Activated naive CD4-positive, alpha-beta T cell treated with anti-CD3 and anti-CD28 coated beads, Interleukin-2, amount 50 U/mL, for 24 hours (primary cell): ENCODE results near the gene CBX2.

Source experiments
- H3K27ac Mint-ChIP-seq: one replicate; pipeline ENCODE4 v1.8.0; 2021; ENCODE audit warnings: mild to moderate bottlenecking, mixed read lengths
- H3K27me3 Mint-ChIP-seq: one replicate; pipeline ENCODE4 v1.8.0; 2021; ENCODE audit warnings: mixed read lengths
- H3K36me3 Mint-ChIP-seq: one replicate; pipeline ENCODE4 v1.8.0; 2021; ENCODE audit warnings: mixed read lengths
- H3K4me1 Mint-ChIP-seq: one replicate; pipeline ENCODE4 v1.8.0; 2021; ENCODE audit warnings: mixed read lengths
- H3K4me3 Mint-ChIP-seq: one replicate; pipeline ENCODE4 v1.8.0; 2021; ENCODE audit warnings: mild to moderate bottlenecking, mixed read lengths
- H3K9me3 Mint-ChIP-seq: one replicate; pipeline ENCODE4 v1.8.0; 2021; ENCODE audit warnings: mixed read lengths

CBX2 gene

DNA sequence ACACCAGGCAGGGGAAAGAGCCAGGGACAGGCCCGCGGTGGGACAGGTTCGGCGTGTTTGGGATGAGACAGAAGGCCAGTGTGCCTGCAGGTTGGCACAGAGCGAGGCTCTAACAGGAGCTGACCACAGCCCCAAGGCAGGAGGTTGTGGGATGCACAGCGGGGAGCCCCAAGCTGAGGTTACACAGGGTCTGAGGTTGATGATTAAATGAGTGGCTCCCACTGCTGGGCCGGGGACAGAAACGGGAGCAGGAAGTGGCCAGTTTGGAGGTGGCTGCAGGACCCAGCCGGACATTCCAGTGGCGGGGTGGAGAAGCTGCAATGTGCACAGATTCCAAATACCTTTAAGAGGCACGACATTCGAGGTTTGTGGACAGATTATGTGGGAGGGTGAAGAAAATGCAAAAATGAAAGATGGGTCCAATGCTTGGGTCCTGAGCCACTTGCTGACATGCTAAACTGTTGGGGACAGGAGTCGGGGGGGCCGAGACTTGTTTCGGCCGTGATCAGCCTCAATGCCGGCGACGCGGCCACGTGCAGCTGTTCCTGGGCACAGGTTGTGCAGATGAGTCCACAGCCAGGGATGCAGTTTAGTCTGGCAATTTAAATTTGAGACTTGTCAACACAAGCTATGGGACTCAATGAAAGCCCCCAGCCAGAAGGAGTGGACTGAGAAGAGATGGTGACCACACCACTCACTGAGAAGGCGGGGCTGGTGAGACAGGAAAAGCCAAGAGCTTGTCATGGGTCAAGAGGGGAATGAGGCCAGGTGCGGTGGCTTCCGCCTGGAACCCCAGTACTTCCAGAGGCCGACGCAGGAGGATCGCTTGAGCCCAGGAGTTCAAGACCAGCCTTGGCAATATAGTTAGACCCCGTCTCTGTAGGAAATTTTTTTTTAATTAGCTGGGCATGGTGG lies 38.5 kb upstream of the CBX2 start:
- Mint-ChIP-seq H3K9me3 (no peaks in the 10 kb centered on the region), H3K27me3 (peaks cover 19% of the 10 kb centered on the region), H3K4me1 (no peaks in the 10 kb centered on the region), H3K4me3 (no peak overlapping the region), H3K27ac (no peak overlapping the region), H3K36me3 (no peaks in the 10 kb centered on the region)

DNA sequence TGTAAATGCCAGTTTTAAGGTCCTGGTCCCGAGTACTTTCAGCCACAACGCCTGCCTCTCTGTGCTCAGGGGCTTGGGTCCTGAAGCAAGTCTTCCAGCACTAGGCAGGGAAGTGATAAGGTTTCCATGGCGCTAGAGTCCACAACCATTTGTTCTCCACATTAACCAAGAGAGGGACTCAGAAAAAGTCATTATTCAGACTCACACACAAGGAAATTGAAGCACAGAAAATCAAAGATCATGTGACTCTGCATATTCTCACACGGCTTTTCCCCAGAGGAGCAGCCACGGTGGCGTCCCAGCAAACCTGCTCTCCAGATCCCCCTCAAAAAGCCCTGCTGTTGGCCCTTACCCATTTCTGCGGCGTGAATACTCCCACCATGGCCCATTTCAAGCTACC lies 37.5 kb upstream of the CBX2 start:
- Mint-ChIP-seq H3K36me3 (no peaks in the 10 kb centered on the region), H3K9me3 (no peaks in the 10 kb centered on the region), H3K27me3 (peaks cover 19% of the 10 kb centered on the region), H3K27ac (peak overlapping the region; percentile 51), H3K4me3 (no peak overlapping the region), H3K4me1 (peaks cover 5% of the 10 kb centered on the region)

DNA sequence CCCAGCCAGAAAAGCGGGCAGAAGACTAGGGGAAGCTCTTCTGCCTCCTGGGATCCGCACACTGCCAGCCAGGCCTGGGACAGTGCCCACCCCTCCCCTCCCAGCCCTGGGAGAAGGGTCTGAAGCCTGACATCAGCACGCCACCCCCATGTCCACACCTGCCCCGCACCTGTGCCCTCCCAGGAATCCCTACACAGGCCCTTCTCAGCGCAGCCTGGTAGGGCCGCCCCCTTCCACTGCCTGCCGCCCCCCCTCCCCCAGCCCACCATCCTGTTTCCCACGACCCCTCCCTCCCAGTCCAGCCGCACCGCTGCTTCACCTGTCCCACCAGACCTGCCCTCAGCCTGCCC lies 36.6 kb upstream of the CBX2 start:
- Mint-ChIP-seq H3K27me3 (peaks cover 21% of the 10 kb centered on the region), H3K36me3 (no peaks in the 10 kb centered on the region)

DNA sequence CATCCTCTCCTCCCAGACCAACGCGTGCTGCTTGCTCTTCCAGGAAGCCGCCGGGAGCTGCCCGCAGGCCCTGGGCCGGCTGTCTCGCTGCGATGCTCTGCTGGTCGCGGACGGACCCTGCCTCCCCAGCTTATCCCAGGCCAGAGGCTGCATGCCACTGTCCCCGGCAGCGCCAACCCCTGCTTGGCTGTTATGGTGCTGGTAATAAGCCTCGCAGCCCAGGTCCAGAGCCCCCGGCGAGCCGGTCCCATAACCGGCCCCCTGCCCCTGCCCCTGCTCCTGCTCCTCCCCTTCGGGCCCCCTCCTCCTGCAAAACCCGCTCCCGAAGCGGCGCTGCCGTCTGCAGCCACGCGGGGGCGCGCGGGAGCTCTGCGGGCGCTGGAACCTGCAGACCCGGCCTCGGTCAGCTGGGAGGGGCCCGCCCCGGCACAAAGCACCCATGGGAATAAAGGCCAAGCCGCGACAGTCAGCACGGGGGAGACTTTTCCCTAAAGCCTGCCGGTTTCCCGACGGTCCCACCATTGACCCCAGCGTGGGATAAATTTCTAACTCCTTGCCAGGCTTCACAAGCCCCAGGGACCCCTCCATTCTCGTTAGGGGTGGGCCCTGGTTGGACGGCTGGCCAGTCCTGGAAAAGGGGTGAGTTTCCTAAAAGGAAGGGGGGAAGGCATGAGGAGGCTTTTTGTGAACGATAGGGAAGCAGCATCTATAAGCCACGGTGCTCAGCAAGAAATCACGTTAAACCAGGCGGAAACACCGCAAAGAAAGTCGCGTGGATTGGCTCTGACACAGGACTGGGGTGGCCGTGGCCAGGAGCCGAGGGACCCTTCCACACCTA lies 36.0 kb upstream of the CBX2 start:
- Mint-ChIP-seq H3K9me3 (no peaks in the 10 kb centered on the region), H3K4me3 (no peak overlapping the region), H3K27ac (no peak overlapping the region), H3K4me1 (peaks cover 15% of the 10 kb centered on the region), H3K27me3 (peaks cover 22% of the 10 kb centered on the region), H3K36me3 (no peaks in the 10 kb centered on the region)

More for the DNA sequence above, 36.6 kb upstream of the CBX2 start:
- no peaks in the 10 kb centered on the region for H3K9me3 Mint-ChIP-seq
- no peak overlapping the region for H3K4me3 Mint-ChIP-seq
- H3K27ac Mint-ChIP-seq, result no peak overlapping the region
- peaks cover 12% of the 10 kb centered on the region for H3K4me1 Mint-ChIP-seq

DNA sequence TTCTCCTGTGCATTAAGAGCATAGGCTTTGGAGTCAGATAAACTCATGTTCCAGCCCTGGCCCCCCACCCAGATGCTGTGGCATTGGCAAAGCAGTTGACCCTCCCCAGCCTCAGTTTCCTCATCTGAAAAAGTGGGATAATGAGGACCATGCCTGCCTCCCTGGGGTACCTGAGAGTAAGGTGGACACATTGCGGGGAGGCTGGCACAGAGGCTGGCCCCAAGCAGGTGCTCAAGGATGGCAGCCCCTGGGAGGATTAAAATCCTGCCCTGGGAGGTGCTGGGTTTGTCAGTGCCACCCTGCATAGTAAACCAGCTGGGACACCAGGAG lies 35.4 kb upstream of the CBX2 start:
- peaks cover 24% of the 10 kb centered on the region for H3K27me3 Mint-ChIP-seq
- no peaks in the 10 kb centered on the region for H3K36me3 Mint-ChIP-seq
- H3K4me1 Mint-ChIP-seq, result peaks cover 19% of the 10 kb centered on the region
- H3K27ac Mint-ChIP-seq, result no peak overlapping the region
- no peaks in the 10 kb centered on the region for H3K9me3 Mint-ChIP-seq
- H3K4me3 Mint-ChIP-seq, result no peak overlapping the region

DNA sequence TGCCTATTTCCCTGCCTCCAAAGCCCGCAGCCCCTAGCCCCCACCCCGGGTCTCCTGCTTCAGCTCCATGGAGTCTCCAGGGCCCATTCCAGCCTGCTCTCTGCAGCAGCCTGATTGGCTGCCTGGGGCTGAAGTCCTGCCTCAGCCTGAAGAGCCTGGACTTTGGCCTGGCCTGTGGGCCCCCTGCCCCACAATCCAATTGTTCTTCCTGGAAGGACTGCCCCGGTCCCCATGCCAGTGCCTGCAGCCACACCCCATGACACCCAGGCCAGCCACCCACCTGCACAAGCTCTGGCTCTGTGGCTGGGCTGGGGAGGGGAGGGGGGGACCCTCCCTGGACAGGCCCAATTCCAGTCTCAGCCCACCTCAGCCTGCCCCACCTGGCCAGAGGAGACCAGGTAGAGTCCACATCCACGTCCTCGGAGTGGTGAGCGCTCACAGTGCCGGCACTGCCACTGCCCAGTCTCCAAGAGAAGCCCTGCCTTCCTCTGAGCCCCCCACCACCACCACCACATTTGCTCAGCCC lies 34.9 kb upstream of the CBX2 start:
- no peaks in the 10 kb centered on the region for H3K36me3 Mint-ChIP-seq
- H3K27me3 Mint-ChIP-seq, result peaks cover 27% of the 10 kb centered on the region
- no peaks in the 10 kb centered on the region for H3K9me3 Mint-ChIP-seq
- no peak overlapping the region for H3K27ac Mint-ChIP-seq
- H3K4me1 Mint-ChIP-seq, result peaks cover 23% of the 10 kb centered on the region
- no peak overlapping the region for H3K4me3 Mint-ChIP-seq

DNA sequence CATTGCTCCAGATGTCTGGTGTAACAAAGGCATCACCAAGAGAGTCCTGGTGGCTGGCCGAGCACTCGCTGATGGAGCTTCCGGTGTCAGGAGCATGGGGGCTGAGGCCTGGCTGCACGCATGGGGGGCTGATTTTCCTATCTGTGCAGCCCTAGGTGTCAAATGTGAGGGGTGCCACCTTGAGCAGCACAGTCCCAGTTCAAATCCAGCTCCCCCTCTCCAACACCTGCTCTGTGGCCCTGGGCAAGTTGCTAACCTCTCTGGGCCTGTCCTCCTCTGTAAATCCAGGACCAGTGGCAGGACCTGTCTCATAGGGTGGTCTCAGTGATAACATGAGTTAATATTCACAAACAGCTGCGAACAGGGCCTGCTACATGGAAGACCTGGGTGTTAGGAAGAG lies 34.3 kb upstream of the CBX2 start:
- Mint-ChIP-seq H3K9me3 (no peaks in the 10 kb centered on the region), H3K4me3 (no peak overlapping the region), H3K27ac (no peak overlapping the region), H3K27me3 (peaks cover 28% of the 10 kb centered on the region), H3K36me3 (no peaks in the 10 kb centered on the region), H3K4me1 (peaks cover 23% of the 10 kb centered on the region)

DNA sequence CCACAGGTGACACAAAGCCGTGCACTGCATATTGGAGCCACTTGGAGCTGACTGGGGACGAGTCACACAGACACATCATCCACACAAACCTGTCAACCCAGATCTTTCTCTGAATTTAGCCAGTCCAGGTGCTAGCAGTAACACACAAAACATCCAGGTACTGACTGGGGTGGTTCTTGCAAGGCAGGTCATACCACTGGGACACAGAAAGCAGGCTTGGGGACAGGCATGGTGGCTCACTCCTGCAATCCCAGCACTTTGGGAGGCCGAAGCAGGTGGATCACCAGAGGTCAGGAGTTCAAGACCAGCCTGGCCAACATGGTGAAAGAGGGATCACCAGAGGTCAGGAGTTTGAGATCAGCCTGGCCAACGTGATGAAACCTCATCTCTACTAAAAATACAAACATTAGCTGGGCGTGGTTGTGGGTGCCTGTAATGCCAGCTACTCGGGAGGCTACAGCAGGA lies 32.3 kb upstream of the CBX2 start:
- Mint-ChIP-seq H3K4me1 (peaks cover 23% of the 10 kb centered on the region), H3K4me3 (no peak overlapping the region), H3K27me3 (peaks cover 18% of the 10 kb centered on the region), H3K9me3 (no peaks in the 10 kb centered on the region), H3K36me3 (no peaks in the 10 kb centered on the region), H3K27ac (peak overlapping the region; percentile 13)

DNA sequence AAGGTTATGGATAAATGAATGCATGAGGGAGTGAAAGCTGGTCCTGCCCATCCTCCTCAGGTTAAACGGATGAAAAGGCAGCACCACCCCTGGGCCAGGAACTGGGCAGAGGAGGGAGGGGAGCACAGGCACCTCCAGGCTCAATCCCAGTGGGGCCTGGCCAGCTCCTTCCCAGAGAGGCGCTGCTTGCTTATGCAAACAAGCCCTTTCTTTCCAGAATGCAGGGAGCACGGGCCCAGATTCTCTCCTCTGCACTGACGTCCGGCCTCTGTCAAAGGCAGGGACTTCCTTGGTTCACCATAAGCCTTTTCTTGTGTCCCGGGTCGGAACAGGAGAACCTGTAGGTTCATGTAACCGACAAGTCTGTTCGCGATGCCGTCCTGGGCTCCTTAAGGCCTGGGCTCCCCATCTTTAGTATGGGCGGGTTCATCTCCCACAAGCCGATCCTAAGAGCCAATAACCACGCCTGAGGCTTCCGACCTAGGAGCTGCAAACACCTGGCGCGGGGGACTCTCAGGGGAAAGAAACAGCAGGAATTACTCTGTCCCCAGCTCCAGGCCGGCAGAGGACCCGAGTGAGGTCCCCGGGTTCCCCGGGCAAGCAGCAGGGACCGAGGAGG lies 30.9 kb upstream of the CBX2 start:
- H3K4me1 Mint-ChIP-seq, result peaks cover 23% of the 10 kb centered on the region
- no peak overlapping the region for H3K27ac Mint-ChIP-seq
- H3K4me3 Mint-ChIP-seq, result peak overlapping the region; percentile 52
- peaks cover 27% of the 10 kb centered on the region for H3K27me3 Mint-ChIP-seq
- no peaks in the 10 kb centered on the region for H3K9me3 Mint-ChIP-seq
- H3K36me3 Mint-ChIP-seq, result no peaks in the 10 kb centered on the region

DNA sequence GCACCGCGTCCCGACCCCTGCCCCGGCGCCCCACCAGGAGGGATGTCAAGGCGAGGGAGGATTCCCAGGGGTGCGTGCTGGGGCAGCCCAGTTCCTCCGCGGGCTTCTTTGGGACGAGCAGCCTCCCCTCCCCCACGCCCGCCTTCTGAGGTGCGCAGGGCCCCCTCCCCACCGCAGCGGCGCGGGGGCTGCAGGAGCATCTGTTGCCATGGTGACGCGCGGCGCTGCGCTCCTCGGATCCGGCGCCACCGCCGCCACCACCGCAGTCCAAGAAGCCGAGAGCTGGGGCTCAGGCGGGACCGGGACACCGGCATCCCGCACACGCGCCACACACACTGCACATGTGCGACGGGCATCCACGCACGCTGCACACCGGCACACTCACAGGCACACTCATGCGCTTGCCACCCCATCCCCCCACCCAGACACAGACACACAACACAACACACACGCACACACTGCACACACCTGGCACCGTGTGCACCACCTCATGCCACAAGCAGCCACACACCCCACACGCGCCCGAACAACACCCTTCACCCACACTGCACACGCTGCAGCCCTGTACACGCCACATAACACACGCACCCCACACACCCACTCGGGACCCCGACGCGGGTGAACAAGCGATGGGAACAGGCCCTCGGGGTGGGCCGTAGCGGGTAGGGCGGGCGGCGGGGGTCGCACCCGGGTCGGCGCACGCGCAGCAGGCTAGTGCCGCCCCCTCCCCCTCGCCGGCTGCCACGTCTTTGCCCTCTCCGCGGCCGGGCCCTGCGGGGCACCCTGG lies 30.2 kb upstream of the CBX2 start:
- Mint-ChIP-seq H3K9me3 (no peaks in the 10 kb centered on the region), H3K4me3 (peak overlapping the region; percentile 58), H3K27ac (no peak overlapping the region), H3K36me3 (no peaks in the 10 kb centered on the region), H3K4me1 (peaks cover 23% of the 10 kb centered on the region), H3K27me3 (peaks cover 27% of the 10 kb centered on the region)

DNA sequence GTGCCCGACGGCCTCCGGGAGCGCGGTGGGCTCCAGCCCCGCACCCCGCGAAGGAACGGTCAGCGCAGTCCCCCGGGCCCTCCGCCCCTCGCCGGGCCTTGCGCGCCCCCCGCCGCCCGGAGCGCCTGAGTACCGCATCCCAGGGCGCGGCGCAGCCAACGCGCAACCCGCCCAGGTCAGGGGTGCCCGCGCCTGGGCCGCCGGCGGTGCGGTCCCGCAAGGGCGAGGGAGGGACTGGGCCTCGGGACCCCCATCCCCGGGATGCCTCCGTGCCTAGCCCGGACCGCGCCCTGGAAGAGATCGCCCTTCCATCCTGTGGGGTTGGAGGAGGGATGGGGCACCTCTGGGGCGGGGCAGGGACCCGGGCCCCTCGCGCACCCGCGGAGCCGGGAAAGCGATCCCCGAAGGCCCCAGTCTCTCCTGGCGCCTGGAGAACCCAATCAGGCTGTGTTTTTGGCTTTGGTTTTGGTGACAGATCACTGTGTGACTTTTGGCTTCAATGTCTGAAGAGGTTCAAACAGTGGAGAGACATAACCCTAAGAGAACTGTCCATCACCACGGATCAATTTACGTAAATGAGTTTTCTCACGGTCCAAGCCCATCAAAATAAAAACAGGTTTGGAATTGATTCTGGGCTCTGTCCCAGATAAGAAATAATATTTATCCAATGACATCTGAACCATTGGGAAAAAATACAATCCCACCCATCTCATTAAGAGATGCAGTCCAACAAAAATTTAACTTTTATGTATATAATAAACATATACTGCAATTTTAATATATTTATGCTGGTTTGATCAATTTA lies 29.5 kb upstream of the CBX2 start:
- Mint-ChIP-seq H3K36me3 (no peaks in the 10 kb centered on the region), H3K9me3 (no peaks in the 10 kb centered on the region), H3K4me1 (peaks cover 23% of the 10 kb centered on the region), H3K27ac (no peak overlapping the region), H3K4me3 (no peak overlapping the region), H3K27me3 (peaks cover 26% of the 10 kb centered on the region)

DNA sequence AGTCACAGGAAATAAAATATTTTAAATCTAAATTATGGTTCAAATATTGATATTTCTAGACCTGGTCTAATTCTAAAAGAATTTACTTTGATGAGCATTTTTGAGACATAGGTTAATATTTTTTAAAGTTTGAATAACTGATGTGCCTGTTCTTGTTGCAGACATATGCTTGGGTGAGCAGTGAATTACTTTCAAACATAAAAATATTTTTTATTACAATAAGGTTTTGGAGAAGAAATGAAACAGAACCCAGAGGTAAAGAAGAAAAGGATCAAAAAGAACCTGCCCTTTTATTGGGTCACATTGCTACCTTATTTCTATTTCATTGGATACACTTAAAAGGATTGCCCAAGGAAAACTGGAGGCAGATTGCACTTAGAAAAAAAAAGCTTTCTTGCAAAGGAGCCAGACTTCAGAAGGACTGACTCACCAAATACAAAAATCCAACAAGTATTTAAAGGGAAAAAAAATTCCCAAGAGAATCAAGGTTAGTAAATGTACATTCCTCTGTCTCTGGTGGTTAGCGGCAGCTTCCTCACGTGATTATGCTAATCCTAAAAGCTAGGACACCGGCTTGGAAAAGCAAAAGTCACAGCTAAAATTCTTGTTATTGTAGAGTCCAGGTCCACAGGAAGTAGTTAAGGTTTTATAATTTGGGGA lies 28.7 kb upstream of the CBX2 start:
- H3K27me3 Mint-ChIP-seq, result peaks cover 26% of the 10 kb centered on the region
- peaks cover 23% of the 10 kb centered on the region for H3K4me1 Mint-ChIP-seq
- H3K36me3 Mint-ChIP-seq, result no peaks in the 10 kb centered on the region
- H3K4me3 Mint-ChIP-seq, result no peak overlapping the region
- no peaks in the 10 kb centered on the region for H3K9me3 Mint-ChIP-seq
- H3K27ac Mint-ChIP-seq, result no peak overlapping the region

DNA sequence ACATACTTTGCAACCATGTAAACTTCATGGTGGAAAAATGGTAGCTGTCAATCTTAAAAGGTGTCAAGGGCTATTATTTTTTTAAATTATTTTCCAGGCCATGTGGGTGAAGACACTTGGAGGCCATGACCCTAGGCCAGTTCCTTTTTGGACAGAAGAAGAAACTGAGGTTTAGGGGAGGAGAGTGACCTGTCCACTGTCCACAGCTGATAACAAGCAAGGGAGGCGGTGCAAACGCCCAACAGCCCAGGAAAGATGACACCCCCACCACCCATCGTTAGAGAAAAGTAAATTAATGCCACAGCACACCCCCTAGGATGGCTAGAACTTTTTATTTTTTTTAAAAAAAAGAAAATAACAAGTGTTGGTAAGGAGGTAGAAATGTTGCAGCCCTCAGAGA lies 28.0 kb upstream of the CBX2 start:
- H3K4me3 Mint-ChIP-seq, result no peak overlapping the region
- no peaks in the 10 kb centered on the region for H3K36me3 Mint-ChIP-seq
- no peaks in the 10 kb centered on the region for H3K9me3 Mint-ChIP-seq
- no peak overlapping the region for H3K27ac Mint-ChIP-seq
- peaks cover 26% of the 10 kb centered on the region for H3K27me3 Mint-ChIP-seq
- peaks cover 23% of the 10 kb centered on the region for H3K4me1 Mint-ChIP-seq
